Endothelial cell of umbilical vein (primary cell): ENCODE results near the gene LMBRD1.
"Not testable (repeated sequence)": the region's sequence is repeated elsewhere in the genome, so short reads cannot be mapped to it uniquely, and the experiment has no call there.

ENCODE experiments used
- CTCF ChIP-seq, 2 donors: IDR thresholded peaks; 1 replicate in 1 of 2; 2 replicates in 1 of 2; pipeline ENCODE4 v1.5.1; 2011; ENCODE audit warnings: low read length in 2 of 2, mild to moderate bottlenecking in 2 of 2, moderate library complexity in 2 of 2, control low read depth in 1 of 2, inconsistent platforms in 1 of 2, low read depth in 1 of 2; ENCODE audit not compliant: insufficient read depth in 1 of 2; ENCODE audit errors: extremely low read depth in 1 of 2
- EZH2 ChIP-seq: IDR thresholded peaks from 2 replicates; pipeline ENCODE4 v1.6.1; 2012; ENCODE audit warnings: borderline replicate concordance, low read depth, mild to moderate bottlenecking, moderate library complexity, low read length, inconsistent platforms; ENCODE audit not compliant: severe bottlenecking
- POLR2A ChIP-seq: IDR thresholded peaks from 2 replicates; pipeline ENCODE4 v1.6.1; 2012; ENCODE audit warnings: low read depth, mild to moderate bottlenecking, control low read depth, low read length
- POLR2AphosphoS5 ChIP-seq: IDR thresholded peaks from 2 replicates; pipeline ENCODE4 v1.6.1; 2012; ENCODE audit warnings: low read depth, mild to moderate bottlenecking, control low read depth, low read length, moderate library complexity; ENCODE audit not compliant: insufficient read depth

- not testable (repeated sequence) for TF ChIP-seq CTCF (IDR thresholded peaks at IDR 0.05; ENCODE audit: extremely low read depth in 1 of 2, insufficient read depth in 1 of 2, low read depth in 1 of 2, low read length in 2 of 2); EZH2; POLR2A; POLR2AphosphoS5
These were observed 9.4 kb downstream of the LMBRD1 start for GRCh38 chr6:69787436-69787835.
